Endodermal cell (in vitro differentiated cells): ENCODE data around the gene TPM4. TPM values are rescaled to one million over a fixed set of nuclear protein-coding genes. Genes with fewer than 3 reads are reported as not detected.

Source experiments
- DNase-seq: peaks from one replicate; pipeline ENCODE4 v3.0.0-alpha.2; 2017
- H3K27ac ChIP-seq: 2 replicates; pipeline ENCODE4 v1.5.1; 2013; ENCODE audit warnings: mild to moderate bottlenecking, low read depth, low read length, moderate library complexity
- H3K27me3 ChIP-seq: 2 replicates; pipeline ENCODE4 v1.6.1; 2013; ENCODE audit warnings: mild to moderate bottlenecking, low read length, moderate library complexity; ENCODE audit not compliant: insufficient read depth, control insufficient read depth, poor library complexity, severe bottlenecking
- H3K36me3 ChIP-seq: 2 replicates; pipeline ENCODE4 v1.7.0; 2013; ENCODE audit warnings: mild to moderate bottlenecking, low read length, moderate library complexity; ENCODE audit not compliant: control insufficient read depth, insufficient read depth
- H3K4me1 ChIP-seq: one replicate; pipeline ENCODE4 v1.7.0; 2013; ENCODE audit warnings: low read length; ENCODE audit not compliant: control insufficient read depth, insufficient read depth
- H3K4me3 ChIP-seq: 2 replicates; pipeline ENCODE4 v1.5.1; 2013; ENCODE audit warnings: mild to moderate bottlenecking, low read length, moderate library complexity
- H3K9ac ChIP-seq: 2 replicates; pipeline ENCODE4 v1.6.1; 2013; ENCODE audit warnings: mild to moderate bottlenecking, low read length, moderate library complexity; ENCODE audit not compliant: poor library complexity, severe bottlenecking; ENCODE audit errors: extremely low read depth
- H3K9me3 ChIP-seq: 2 replicates; pipeline ENCODE4 v1.6.1; 2013; ENCODE audit warnings: mild to moderate bottlenecking, low read length, moderate library complexity; ENCODE audit not compliant: control insufficient read depth
- H3K27ac Mint-ChIP-seq: 2 replicates; pipeline ENCODE4 v1.8.0; 2020; ENCODE audit warnings: mixed read lengths
- H3K27me3 Mint-ChIP-seq: 2 replicates; pipeline ENCODE4 v1.8.0; 2021; ENCODE audit warnings: mild to moderate bottlenecking, mixed read lengths; ENCODE audit not compliant: insufficient read depth
- H3K36me3 Mint-ChIP-seq: 2 replicates; pipeline ENCODE4 v1.8.0; 2020; ENCODE audit warnings: low read depth, mixed read lengths
- H3K4me1 Mint-ChIP-seq: 2 replicates; pipeline ENCODE4 v1.8.0; 2020; ENCODE audit warnings: mixed read lengths
- H3K4me3 Mint-ChIP-seq: 2 replicates; pipeline ENCODE4 v1.8.0; 2020; ENCODE audit warnings: mild to moderate bottlenecking, moderate library complexity, mixed read lengths
- H3K9me3 Mint-ChIP-seq: 2 replicates; pipeline ENCODE4 v1.8.0; 2020; ENCODE audit warnings: mild to moderate bottlenecking, mixed read lengths
- CTCF ChIP-seq: fragments of 200-600 bp; sonication (generic); conservative IDR thresholded peaks from 2 replicates; pipeline ENCODE4 v1.5.0; 2021; ENCODE audit warnings: antibody characterized with exemption, mild to moderate bottlenecking
- WGBS, 2 experiments: methylation state at CpG; one replicate each; pipeline versions ENCODE4 v1.1.5 to v1.1.7; 2013; ENCODE audit warnings: missing lambda C conversion rate in 2 of 2, mixed read lengths in 1 of 2; ENCODE audit not compliant: insufficient coverage in 1 of 2, insufficient read length in 1 of 2; 5-methylcytosine and 5-hydroxymethylcytosine counted together
- total RNA-seq, 2 donors: library from RNA; stranded (reverse); fragmentation: NEBNext Ultra II Directional in 1 of 2; extraction: Animal tissue kit (Norgen Biotek cat#: 25700) in 1 of 2; gene quantifications; 2 replicates in 1 of 2; 3 replicates in 1 of 2; pipeline ENCODE4 v1.2.1, GENCODE V29; 2021

TPM4 gene
- total RNA-seq, 2 donors from 2014 or later = 387 to 437 TPM

DNA sequence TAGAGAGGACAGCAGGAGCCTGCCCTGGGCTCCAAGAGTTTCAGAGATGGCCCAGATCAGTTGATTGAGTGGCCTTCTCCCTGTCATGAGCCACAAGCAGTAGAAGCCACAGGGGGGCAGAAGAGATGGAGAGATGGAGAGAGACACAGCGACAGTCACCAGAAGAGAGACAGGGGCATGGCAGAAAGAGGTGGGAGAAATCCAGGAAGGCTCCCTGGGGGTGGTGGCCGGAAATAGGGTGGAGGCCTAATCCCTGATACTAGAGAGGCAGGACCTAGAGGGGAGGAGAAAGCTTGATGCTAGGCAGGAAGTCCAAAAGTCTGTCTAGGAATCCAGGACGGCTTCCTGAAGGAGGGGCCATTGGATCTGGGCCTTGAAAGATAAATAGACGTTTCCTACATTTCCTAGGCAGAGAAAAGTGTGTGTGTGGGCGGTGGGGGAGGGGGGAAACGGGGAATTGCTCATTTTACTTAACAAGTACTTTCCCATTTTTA, 9.6 kb upstream of the TPM4 start:
- no peak for TF ChIP-seq CTCF
- H3K4me1 ChIP-seq = no peaks in the 10 kb centered on the region
- no peaks in the 10 kb centered on the region for H3K4me1 Mint-ChIP-seq
- no peak overlapping the region for H3K4me3 ChIP-seq
- no peak overlapping the region for H3K27ac ChIP-seq
- no peaks in the 10 kb centered on the region for H3K36me3 Mint-ChIP-seq
- H3K27ac Mint-ChIP-seq = no peak overlapping the region
- no peaks in the 10 kb centered on the region for H3K36me3 ChIP-seq
- H3K9me3 ChIP-seq = no peaks in the 10 kb centered on the region
- no peak overlapping the region for H3K4me3 Mint-ChIP-seq
- 76 to 78% methylated on average over 3 to 5 of the region's 6 CpGs for WGBS, 2 experiments
- H3K27me3 ChIP-seq = no peaks in the 10 kb centered on the region
- no peak for DNase-seq
- H3K9ac ChIP-seq = no peak overlapping the region
- peaks cover 9% of the 10 kb centered on the region for H3K9me3 Mint-ChIP-seq
- no peaks in the 10 kb centered on the region for H3K27me3 Mint-ChIP-seq

DNA sequence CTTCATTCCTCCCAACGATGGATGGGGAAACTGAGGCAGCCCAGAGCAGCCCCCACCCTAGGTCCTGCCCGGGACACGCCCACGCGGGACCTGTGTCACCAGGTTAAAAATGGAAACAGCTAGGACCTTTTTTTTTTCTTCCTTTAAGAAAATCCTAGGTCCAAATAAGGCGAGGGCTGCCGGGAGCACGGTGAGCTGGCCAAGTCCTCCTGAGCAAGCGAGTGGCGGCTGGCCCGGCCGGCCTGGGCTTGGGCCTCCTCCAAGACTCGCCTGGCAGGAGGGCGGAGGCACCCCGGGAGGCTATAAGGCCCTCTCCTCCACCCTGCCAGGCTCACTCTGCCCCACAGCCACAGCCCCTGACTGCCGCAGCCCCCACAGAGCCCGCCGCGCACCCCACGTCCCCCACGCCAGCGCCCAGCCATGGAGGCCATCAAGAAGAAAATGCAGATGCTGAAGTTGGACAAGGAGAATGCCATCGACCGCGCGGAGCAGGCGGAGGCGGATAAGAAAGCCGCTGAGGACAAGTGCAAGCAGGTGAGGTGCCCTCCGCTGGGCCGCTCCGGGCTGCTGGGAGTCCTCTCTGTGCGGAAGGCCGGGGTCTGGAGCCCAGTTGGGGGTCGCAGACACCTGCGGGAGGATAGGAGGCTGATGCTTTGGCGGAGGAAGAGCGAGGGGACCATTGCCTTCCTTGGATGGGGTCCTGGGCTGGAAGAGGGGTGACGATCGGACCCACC, 8.9 kb upstream of the TPM4 start:
- Mint-ChIP-seq H3K9me3 (peaks cover 5% of the 10 kb centered on the region), H3K36me3 (no peaks in the 10 kb centered on the region), H3K4me3 (no peak overlapping the region), H3K27me3 (no peaks in the 10 kb centered on the region), H3K4me1 (no peaks in the 10 kb centered on the region), H3K27ac (no peak overlapping the region)
- no peak overlapping the region for H3K27ac ChIP-seq
- no peaks in the 10 kb centered on the region for H3K36me3 ChIP-seq
- no peak overlapping the region for H3K4me3 ChIP-seq
- no peak overlapping the region for H3K9ac ChIP-seq
- WGBS, 2 experiments = 92 to 93% methylated on average over 27 to 40 of the region's 40 CpGs
- DNase-seq = no peak
- no peaks in the 10 kb centered on the region for H3K27me3 ChIP-seq
- no peaks in the 10 kb centered on the region for H3K9me3 ChIP-seq
- TF ChIP-seq CTCF = no peak
- H3K4me1 ChIP-seq = no peaks in the 10 kb centered on the region

DNA sequence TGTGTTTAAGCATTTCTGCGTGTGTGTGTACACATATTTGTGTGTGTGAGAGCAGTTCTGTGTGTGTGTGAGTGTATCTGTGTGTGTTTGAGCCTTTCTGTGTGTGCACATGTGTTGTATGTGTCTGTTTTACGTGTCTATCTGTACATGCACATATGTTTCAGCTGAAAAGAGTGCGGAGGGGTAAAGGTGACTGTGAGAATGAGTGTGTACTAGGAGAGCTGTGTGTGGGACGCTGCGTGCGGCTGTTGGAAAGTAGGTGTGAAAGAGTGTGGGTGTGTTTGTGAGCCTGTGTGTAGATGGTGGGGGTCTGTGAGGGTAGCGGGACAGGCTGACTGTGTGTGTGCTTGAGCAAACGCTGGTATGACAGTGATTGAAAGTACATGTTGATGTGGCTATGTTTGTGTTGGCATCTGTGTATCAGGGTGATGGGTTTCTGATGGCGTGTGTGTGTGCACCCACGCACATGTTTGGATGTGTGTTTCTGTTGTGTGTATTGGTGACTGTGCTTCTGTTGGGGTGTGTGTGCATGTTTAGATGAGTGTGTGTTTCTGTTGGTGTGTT, 7.5 kb upstream of the TPM4 start:
- no peaks in the 10 kb centered on the region for H3K4me1 ChIP-seq
- H3K36me3 Mint-ChIP-seq = no peaks in the 10 kb centered on the region
- no peaks in the 10 kb centered on the region for H3K9me3 ChIP-seq

More for the DNA sequence above, 7.5 kb upstream of the TPM4 start:
- Mint-ChIP-seq H3K27me3 (no peaks in the 10 kb centered on the region), H3K9me3 (no peaks in the 10 kb centered on the region), H3K4me1 (no peaks in the 10 kb centered on the region), H3K4me3 (no peak overlapping the region), H3K27ac (no peak overlapping the region)
- WGBS, 2 experiments = 90 to 97% methylated on average over 4 to 10 of the region's 10 CpGs
- Histone ChIP-seq H3K4me3 (no peak overlapping the region), H3K27ac (no peak overlapping the region), H3K9ac (no peak overlapping the region), H3K36me3 (no peaks in the 10 kb centered on the region), H3K27me3 (no peaks in the 10 kb centered on the region)
- DNase-seq = no peak
- no peak for TF ChIP-seq CTCF
